DOHH2 (cell line): ENCODE data around the gene MAN2A1.

Experiments used
- CTCF ChIP-seq: fragments of 200-600 bp; sonication (generic); IDR thresholded peaks from one replicate; pipeline ENCODE4 v1.5.1; 2014; ENCODE audit warnings: antibody characterized with exemption, mild to moderate bottlenecking, low read depth, low read length; ENCODE audit not compliant: poor library complexity, severe bottlenecking
- EZH2phosphoT487 ChIP-seq: fragments of 200-600 bp; sonication (generic); IDR thresholded peaks from 2 replicates; pipeline ENCODE4 v1.6.1; 2017; ENCODE audit warnings: borderline replicate concordance, mild to moderate bottlenecking, antibody characterized with exemption, low read length, moderate library complexity, mixed read lengths

GRCh38 chr5:109862301-109862700 lies 172.6 kb downstream of the MAN2A1 start:
- TF ChIP-seq CTCF = no peak
- TF ChIP-seq EZH2phosphoT487 = no peak
